HepG2 (cell line): Measurements from ENCODE around the gene CBLC. TPM values are rescaled to one million over a fixed set of nuclear protein-coding genes. Genes with fewer than 3 reads are reported as not detected.

Source experiments
- ARID2 ChIP-seq: sonication (generic); formaldehyde crosslinking; IDR thresholded peaks from 2 replicates; pipeline ENCODE4 v1.8.1; 2022; ENCODE audit warnings: mild to moderate bottlenecking, missing genetic modification reagents, borderline replicate concordance
- ATF7-NPFF ChIP-seq: sonication (generic); formaldehyde crosslinking; IDR thresholded peaks from 2 replicates; pipeline ENCODE4 v1.8.1; 2023; ENCODE audit warnings: mild to moderate bottlenecking, low read depth, missing genetic modification reagents, moderate library complexity
- CBX1 ChIP-seq: IDR thresholded peaks from one replicate; pipeline ENCODE4 v1.6.1; 2016; ENCODE audit warnings: antibody characterized with exemption, low read depth
- CBX5 ChIP-seq: sonication (generic); formaldehyde crosslinking; IDR thresholded peaks from 2 replicates; pipeline ENCODE4 v1.4.0; 2020; ENCODE audit warnings: missing genetic modification reagents, borderline replicate concordance
- E2F2 ChIP-seq: sonication (generic); formaldehyde crosslinking; IDR thresholded peaks from 2 replicates; pipeline ENCODE4 v1.4.0; 2020; ENCODE audit warnings: missing genetic modification reagents, borderline replicate concordance
- ELF1 ChIP-seq: sonication (generic); formaldehyde crosslinking; IDR thresholded peaks from 2 replicates; pipeline ENCODE4 v1.4.0; 2020; ENCODE audit warnings: missing genetic modification reagents
- FLYWCH1 ChIP-seq: sonication (generic); formaldehyde crosslinking; IDR thresholded peaks from 2 replicates; pipeline ENCODE4 v1.8.1; 2023; ENCODE audit warnings: mild to moderate bottlenecking, missing genetic modification reagents
- HMGA1 ChIP-seq: sonication (generic); formaldehyde crosslinking; conservative IDR thresholded peaks from 2 replicates; pipeline ENCODE4 v1.4.0; 2020; ENCODE audit warnings: missing genetic modification reagents
- HOXA5 ChIP-seq: sonication (generic); formaldehyde crosslinking; IDR thresholded peaks from 2 replicates; pipeline ENCODE4 v1.4.0; 2020; ENCODE audit warnings: missing genetic modification reagents
- KLF6 ChIP-seq: IDR thresholded peaks from 2 replicates; pipeline ENCODE4 v1.8.0; 2016; ENCODE audit warnings: missing biosample characterization, missing genetic modification reagents
- KLF9 ChIP-seq: IDR thresholded peaks from 2 replicates; pipeline ENCODE4 v1.6.1; 2016; ENCODE audit warnings: low read depth
- LRRFIP1 ChIP-seq: sonication (generic); formaldehyde crosslinking; conservative IDR thresholded peaks from 2 replicates; pipeline ENCODE4 v1.4.0; 2020; ENCODE audit warnings: missing genetic modification reagents
- NFRKB ChIP-seq: fragments of 450-650 bp; IDR thresholded peaks from 2 replicates; pipeline ENCODE4 v1.6.1; 2017
- TBX3 ChIP-seq: fragments of 450-650 bp; IDR thresholded peaks from 2 replicates; pipeline ENCODE4 v1.6.1; 2017; ENCODE audit warnings: antibody characterized with exemption, mild to moderate bottlenecking, inconsistent platforms, borderline replicate concordance
- ZFP82 ChIP-seq: sonication (generic); formaldehyde crosslinking; IDR thresholded peaks from 2 replicates; pipeline ENCODE4 v1.5.1; 2020; ENCODE audit warnings: mild to moderate bottlenecking, missing genetic modification reagents, borderline replicate concordance
- ZKSCAN1 ChIP-seq: fragments of 150-350 bp; IDR thresholded peaks from 2 replicates; pipeline ENCODE4 v1.6.1; 2014; ENCODE audit warnings: low read length
- ZKSCAN8 ChIP-seq: IDR thresholded peaks from 2 replicates; pipeline ENCODE4 v1.6.1; 2016; ENCODE audit warnings: borderline replicate concordance, missing genetic modification reagents, missing compliant biosample characterization
- ZNF263 ChIP-seq: sonication (generic); formaldehyde crosslinking; IDR thresholded peaks from 2 replicates; pipeline ENCODE4 v1.4.0; 2020; ENCODE audit warnings: missing genetic modification reagents
- ZNF512 ChIP-seq: sonication (generic); formaldehyde crosslinking; IDR thresholded peaks from 2 replicates; pipeline ENCODE4 v1.4.0; 2020; ENCODE audit warnings: mild to moderate bottlenecking, missing genetic modification reagents
- ZNF670 ChIP-seq: sonication (generic); formaldehyde crosslinking; IDR thresholded peaks from 2 replicates; pipeline ENCODE4 v1.8.0; 2022; ENCODE audit warnings: mild to moderate bottlenecking, missing genetic modification reagents, borderline replicate concordance
- ZNF709 ChIP-seq: sonication (generic); formaldehyde crosslinking; IDR thresholded peaks from 2 replicates; pipeline ENCODE4 v1.5.0; 2020; ENCODE audit warnings: mild to moderate bottlenecking, missing genetic modification reagents
- ZSCAN21 ChIP-seq: sonication (generic); formaldehyde crosslinking; IDR thresholded peaks from 2 replicates; pipeline ENCODE4 v1.8.0; 2022; ENCODE audit warnings: mild to moderate bottlenecking, missing genetic modification reagents, moderate library complexity, borderline replicate concordance
- ZUFSP ChIP-seq: sonication (generic); formaldehyde crosslinking; IDR thresholded peaks from 2 replicates; pipeline ENCODE4 v1.9.0; 2021; ENCODE audit warnings: missing genetic modification reagents, mild to moderate bottlenecking, borderline replicate concordance
- polyA plus RNA-seq, 8 experiments: library from polyadenylated mRNA; depleted of rRNA in 3 of 8; stranded (reverse) in 7 of 8; unstranded in 1 of 8; fragments of >200 nt; fragmentation: Illumina TruSeq in 4 of 8; extraction: Trizol in 4 of 8; gene quantifications; 2 replicates each; pipeline versions ENCODE4 v1.2.1 to v1.2.3, GENCODE V29; 2011 to 2016; ENCODE audit warnings: low read depth in 4 of 8, missing spikeins in 1 of 8, mixed read lengths in 1 of 8; ENCODE audit not compliant: insufficient read depth in 1 of 8
- total RNA-seq, 5 experiments: library from RNA; depleted of rRNA; stranded (reverse); fragments of >200 nt; fragmentation: Illumina TruSeq; extraction: Trizol; gene quantifications; 2 replicates each; pipeline ENCODE4 v1.2.3, GENCODE V29; 2016; ENCODE audit warnings: low read depth in 1 of 5

CBLC gene
- total and polyA plus RNA-seq, 2 of the 13 experiments (the other 11 are each of a cell fraction or from before 2014, with no cell fraction given): 1.8 to 2.6 TPM

GRCh38 chr19:44845612-44846454 lies 68.1 kb downstream of the CBLC start, which contains the start of gene NECTIN2 (continued):
- TF ChIP-seq LRRFIP1 (no peak), ZKSCAN1 (no peak), KLF6 (CRISPR knock-in tag) (no peak; the same call in 1 of the 2 replicates), CBX5 (peak; percentile 42; the same call in 1 of the 2 replicates), HOXA5 (no peak), HMGA1 (CRISPR knock-in tag) (no peak), ZUFSP (CRISPR knock-in tag) (no peak), NFRKB (no peak), KLF9 (CRISPR knock-in tag) (no peak), TBX3 (no peak), ZNF512 (CRISPR knock-in tag) (no peak), ZNF670 (no peak), ELF1 (peak; percentile 25; the same call in 1 of the 2 replicates), ZFP82 (CRISPR knock-in tag) (no peak), CBX1 (no peak), ZSCAN21 (peak; percentile 79), ARID2 (CRISPR knock-in tag) (0 out of 2 replicates have a peak, but pooled peaks have one; percentile 10), FLYWCH1 (no peak), ZKSCAN8 (CRISPR knock-in tag) (peak; percentile 71; the same call in 1 of the 2 replicates), E2F2 (no peak), ZNF263 (CRISPR knock-in tag) (peak; percentile 70), ATF7-NPFF (CRISPR knock-in tag) (peak; percentile 26; the same call in 1 of the 2 replicates), ZNF709 (CRISPR knock-in tag) (no peak)
